NCI-H1417 (cell line): ENCODE data around the gene HELQ.
"Not testable (repeated sequence)": the region's sequence is repeated elsewhere in the genome, so short reads cannot be mapped to it uniquely, and the experiment has no call there.

Source experiments
- DNase-seq, 3 experiments: peaks; one replicate each; lab custom pipeline; 2025; lab: John Stamatoyannopoulos, UW

The HELQ gene, protein sequence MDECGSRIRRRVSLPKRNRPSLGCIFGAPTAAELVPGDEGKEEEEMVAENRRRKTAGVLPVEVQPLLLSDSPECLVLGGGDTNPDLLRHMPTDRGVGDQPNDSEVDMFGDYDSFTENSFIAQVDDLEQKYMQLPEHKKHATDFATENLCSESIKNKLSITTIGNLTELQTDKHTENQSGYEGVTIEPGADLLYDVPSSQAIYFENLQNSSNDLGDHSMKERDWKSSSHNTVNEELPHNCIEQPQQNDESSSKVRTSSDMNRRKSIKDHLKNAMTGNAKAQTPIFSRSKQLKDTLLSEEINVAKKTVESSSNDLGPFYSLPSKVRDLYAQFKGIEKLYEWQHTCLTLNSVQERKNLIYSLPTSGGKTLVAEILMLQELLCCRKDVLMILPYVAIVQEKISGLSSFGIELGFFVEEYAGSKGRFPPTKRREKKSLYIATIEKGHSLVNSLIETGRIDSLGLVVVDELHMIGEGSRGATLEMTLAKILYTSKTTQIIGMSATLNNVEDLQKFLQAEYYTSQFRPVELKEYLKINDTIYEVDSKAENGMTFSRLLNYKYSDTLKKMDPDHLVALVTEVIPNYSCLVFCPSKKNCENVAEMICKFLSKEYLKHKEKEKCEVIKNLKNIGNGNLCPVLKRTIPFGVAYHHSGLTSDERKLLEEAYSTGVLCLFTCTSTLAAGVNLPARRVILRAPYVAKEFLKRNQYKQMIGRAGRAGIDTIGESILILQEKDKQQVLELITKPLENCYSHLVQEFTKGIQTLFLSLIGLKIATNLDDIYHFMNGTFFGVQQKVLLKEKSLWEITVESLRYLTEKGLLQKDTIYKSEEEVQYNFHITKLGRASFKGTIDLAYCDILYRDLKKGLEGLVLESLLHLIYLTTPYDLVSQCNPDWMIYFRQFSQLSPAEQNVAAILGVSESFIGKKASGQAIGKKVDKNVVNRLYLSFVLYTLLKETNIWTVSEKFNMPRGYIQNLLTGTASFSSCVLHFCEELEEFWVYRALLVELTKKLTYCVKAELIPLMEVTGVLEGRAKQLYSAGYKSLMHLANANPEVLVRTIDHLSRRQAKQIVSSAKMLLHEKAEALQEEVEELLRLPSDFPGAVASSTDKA

DNA sequence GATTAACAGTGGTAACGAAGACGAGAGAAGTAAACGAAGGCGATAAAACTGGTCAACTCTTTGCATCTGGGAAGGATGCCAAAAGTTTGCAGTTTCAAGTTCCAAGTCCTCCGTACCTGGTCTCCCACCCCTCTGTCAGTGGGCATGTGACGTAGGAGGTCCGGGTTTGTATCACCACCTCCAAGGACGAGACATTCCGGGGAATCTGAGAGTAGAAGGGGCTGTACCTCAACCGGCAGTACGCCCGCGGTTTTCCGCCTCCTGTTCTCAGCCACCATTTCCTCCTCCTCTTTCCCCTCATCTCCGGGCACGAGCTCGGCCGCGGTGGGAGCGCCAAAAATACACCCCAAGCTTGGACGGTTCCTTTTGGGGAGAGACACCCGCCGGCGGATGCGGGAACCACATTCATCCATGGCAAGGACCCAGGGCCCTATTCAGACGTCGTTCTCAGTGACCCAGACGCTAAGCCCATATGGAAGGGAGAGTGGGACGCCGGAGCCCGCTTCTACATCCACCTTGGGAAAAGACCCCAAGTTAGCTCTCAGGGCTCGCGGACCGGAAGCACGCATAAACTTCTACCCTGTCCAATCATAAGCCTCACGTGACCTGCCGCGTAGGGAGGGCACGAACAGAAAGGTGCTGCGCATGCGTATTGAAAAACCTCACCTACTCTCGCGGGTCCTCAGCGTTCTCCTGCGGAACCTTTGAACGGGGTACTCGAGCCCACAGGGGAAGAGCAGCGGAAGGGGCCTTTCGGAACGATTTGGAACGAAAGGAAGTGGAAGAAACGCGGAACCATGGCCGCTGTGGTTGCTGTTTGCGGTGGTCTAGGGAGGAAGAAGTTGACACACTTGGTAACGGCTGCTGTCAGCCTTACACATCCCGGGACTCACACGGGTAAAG lies at the start of gene HELQ, which contains the start of gene MRPS18C:
Gene HELQ (minus strand): TSS at position 543 of the 903 bp plus-strand sequence. CDS start 130 bp downstream, at position 413.
Gene MRPS18C (plus strand): TSS at position 778 of the 903 bp plus-strand sequence. CDS start 20 bp downstream, at position 798.
- DNase-seq: peak; percentile 97 to 99 (median 99)

DNA sequence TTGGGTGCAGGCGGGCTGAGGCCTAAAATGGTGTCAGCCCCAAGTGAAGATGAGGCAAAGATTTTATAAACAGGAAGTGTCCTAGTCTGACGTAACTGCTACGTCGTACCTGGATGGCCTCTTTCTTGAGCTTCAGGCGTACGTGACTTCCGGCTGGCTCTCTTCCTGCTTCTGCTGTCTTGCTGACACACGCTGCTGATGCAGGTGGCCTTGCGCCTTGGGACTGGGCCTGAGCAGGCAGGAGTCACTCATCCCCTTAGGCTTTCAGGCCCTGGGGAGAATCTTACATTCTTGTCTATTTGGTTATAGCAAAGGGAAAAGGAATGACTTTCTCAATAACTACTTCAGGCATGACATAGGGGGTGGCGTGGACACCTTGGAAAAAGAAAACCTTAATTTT lies 49.4 kb upstream of the HELQ start:
- no peak for DNase-seq

DNA sequence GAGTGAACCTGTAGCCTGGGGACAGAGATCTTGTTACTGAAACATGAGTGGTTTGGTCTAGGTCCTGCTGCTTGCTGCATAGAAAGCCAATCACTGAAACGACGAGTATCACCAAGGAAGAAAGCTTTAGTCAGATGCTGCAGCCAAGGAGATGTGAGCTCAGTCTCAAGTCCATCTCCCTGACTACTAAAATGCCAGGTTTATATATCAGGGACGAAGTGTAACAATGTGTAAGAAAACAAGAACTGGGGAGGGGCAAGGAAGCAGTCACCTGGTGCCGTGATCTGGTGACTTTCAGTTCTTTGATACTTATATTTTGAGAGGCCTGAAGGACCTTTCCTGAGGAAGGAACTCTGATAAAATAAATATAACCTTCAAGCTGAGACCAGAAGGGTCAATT lies 48.9 kb upstream of the HELQ start:
- DNase-seq: no peak

DNA sequence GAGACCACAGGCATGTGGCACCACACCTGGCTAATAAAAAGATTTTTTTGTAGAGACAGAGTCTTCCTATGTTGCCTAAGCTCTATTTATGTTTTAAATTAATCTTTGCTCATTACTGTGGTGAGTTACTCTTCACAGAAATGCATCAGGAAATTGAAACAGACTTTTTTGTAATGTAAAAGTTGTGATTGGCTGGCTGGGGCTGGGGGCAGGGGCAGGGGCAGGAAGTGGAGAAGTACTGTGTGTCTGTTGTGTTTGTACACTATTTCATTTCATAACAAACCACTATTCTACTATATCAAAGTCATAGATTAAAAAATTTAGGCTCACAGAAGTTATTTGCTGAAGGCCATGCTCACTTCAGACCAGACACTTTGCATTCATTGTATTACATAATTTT lies 48.4 kb upstream of the HELQ start:
- DNase-seq: no peak

DNA sequence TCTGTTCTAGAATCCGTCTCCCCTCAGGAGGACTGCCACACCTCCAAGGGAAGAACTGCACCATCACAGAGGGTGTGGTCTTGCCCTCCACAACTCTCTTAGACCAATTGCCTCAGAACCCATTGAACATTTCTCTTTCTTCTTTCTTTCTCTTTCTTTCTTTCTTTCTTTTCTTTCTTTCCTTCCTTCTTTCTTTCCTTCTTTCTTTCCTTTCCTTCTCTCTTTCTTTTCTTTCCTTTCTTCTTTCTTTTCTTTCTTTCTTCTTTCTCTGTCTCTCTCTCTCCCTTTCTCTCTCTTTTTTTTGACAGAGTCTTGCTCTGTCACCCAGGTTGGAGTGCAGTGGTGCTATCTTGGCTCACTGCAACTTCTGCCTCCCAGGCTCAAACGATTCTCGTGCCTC lies 46.0 kb upstream of the HELQ start:
- not testable (repeated sequence) for DNase-seq

DNA sequence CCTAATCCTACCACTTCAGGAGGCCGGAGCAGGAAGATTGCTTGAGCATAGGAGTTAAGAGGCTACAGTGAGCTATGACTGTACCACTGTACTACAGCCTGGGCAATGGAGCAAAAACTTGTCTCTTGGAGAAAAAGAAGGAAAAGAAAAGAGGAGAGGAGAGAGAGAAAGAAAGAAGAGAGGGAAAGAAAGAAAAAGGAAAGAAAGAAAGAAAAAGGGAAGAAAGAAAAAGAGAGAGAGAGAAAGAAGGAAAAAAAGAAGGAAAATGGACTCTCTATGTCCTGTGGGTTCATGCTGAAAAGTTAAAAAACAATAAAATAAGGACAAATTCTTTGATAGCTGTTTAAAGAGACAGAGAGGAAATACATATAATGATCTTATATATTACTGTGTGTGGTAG lies 42.6 kb upstream of the HELQ start:
- no peak for DNase-seq

DNA sequence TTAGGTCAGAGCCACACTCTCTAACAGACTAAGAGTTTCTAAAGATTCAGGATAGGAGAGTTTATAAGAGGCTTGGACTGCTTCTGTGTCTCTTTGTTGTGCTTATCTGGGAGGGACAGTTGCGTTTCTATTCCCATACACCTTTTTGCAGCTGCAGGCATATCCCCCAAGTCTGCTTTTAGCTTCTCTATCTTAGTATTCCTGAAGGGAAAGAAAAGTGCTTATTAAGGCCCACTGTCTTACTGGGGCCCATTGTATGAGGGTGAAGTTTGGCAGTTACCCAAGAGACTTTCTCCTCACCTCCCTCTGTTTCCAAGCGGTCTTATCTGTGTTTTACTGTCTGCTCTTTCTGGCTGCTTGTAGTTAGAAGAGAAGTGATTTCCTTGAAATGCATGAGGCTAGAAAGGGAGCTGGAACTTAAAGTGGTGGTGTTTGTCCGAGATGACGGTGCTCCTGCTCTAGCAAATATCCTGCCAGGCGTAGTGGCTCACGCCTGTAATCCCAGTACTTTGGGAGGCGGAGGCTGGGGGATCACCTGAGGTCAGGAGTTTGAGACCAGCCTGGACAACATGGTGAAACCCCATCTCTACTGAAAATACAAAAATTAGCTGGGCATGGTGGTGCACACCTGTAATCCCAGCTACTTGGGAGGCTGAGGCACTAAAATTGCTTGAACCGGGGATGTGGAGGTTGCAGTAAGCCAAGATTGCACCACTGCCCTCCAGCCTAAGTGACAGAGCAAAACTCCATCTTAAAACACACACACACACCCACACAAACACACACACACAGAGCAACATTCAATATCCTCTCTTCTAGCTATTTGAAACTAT lies 40.7 kb upstream of the HELQ start:
- DNase-seq: not testable (repeated sequence)

DNA sequence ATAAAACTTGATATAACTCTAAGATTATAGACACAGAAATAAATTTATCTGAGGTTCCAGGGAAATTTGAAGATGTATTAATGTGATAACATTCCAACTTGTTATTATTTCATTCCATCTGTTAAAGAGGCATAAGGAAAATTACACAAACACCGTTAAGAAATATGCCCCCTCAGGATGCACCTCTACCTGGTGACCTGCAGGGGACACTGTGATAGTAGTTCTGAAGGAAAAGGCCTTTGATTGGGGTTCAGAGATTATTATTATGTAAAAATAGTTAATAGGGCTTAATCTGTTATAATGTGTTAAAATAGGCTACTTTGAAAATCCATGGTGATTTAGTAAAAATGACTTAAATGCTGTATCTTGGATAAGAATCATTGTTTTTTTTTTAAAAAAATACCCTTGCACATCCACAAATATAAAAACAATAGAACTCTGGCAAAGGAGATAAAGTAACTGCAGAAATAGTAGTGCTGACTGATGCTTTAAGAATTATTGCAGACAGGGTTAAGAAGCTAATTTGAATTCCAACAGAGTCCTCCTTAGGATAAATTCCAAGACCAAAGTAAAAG lies 35.3 kb upstream of the HELQ start:
- peak; percentile 10 to 35 (median 11) for DNase-seq

DNA sequence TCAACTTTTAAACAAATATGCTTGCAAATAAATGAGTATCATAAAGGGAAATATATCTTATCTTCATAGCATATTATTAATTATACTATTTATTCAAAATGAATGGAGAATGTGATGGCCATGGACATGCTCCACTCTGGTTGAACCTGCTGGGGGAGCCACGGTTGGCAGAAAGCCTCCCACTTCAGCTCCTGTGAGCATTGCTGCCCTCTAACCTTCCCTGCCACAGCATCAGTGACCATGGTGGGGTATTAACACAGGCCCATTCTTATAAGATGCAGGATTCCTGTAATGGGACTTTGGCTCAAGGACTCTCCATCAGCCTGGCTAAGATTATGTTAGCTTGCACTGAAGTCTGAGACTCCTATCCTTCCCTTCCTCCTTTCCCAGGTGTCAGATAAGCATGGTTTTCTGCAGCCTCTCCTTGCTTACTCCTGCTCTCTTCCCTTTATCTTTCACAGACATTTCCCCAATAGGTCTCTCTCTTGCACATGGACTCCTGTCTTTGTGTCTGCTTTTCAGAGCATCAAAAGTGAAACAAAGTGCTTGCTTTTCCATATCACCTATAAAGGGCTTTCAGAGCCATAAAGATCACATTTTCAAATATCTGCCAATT lies 34.2 kb upstream of the HELQ start:
- no peak for DNase-seq

DNA sequence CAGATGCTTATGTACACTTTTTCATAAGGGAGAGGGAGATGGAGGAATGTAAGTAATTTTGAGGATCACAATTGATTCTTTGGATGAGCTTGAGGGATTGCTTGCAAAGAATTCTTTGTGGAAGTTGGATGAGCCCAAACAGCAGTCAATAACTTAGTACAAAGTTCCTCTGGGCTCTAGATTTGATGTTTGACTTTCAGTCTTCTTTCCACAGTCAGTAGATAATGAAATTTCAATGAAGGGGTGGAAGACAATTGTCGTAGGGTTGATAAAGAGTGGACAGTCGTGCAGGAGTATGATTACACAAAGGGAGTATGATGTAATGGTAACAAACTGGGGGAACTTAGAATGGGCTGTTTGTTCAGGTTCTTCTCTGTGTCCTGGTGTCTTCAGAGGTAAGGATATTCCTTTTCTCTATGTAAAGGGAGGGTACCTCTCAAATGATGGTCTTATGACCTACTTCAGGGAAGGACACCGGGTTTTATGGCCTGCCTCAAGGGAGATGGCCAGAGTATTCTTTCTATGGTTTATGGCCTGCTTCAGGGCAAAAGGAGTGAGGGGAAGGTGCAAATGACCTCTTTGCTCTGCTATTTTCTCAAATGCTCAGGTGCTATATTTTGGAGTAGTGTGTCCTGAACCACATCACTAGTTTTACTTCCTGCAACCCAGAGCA lies 31.0 kb upstream of the HELQ start:
- no peak for DNase-seq

DNA sequence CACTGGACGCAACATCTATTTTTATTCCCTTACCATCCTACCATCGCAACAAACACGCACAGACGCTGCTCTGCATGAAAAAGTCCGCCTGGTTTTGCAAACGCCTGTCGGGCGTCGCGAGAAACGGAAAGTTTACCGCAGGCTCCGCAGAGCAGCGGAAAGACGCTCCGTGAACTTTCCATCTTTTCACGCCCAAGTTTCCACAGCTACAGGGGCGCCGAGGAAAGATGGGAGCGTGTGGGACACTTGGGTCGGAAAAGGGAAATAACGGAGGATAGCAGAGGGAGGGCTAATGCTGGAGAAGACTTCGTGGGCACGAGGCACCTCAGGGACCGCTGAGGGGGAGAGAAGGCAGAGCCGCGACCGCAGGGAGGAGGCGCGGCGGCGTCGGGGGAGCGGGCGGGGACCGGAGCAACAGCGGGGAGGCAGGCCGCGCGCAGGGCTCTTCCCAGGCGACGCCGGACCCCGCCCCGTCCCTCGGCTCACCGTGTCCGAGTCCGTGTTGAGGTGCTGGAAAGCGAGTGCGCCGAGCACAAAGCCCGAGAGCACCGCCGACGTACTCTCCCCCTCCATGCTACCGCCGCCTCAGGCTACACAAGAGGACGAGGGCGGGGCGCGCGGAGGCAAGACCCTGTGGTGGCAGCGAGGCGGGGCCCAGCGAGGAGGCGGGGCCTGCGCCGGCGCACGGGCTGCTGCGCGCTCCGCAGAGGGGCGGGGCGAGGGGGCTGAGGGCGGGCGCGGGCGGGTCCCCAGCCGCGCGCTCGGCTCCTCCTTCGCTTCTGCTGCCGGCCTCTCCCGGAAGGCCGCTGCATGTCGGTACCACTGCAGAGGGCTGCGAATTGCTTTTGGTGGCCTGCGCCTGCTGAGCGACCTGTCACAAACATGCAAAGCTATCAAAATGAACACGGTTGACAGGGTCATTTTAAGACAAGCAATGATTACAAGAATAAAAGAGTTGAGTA lies 29.2 kb upstream of the HELQ start, which contains the start of gene ABRAXAS1:
Gene ABRAXAS1 (minus strand): TSS at position 601 of the 962 bp plus-strand sequence. CDS start 28 bp downstream, at position 573.
- DNase-seq: peak; percentile 95 to 97 (median 97)

DNA sequence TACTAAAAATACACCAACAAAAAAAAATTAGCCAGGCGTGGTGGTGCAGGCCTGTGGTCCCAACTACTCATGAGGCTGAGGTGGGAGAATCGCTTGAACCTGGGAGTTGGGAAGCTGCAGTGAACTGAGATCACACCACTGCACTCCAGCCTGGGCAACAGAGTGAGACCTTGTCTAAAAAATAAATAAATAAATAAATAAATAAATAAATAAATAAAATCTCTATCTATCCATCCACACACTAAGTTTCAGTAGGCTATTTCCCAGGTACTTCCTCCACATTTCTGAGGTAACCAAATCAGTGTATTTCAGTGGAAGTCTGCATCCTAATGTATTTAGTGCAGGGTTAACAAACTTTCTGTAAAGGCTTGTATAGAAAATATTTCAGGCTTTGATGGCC lies 18.3 kb upstream of the HELQ start:
- DNase-seq: no peak

DNA sequence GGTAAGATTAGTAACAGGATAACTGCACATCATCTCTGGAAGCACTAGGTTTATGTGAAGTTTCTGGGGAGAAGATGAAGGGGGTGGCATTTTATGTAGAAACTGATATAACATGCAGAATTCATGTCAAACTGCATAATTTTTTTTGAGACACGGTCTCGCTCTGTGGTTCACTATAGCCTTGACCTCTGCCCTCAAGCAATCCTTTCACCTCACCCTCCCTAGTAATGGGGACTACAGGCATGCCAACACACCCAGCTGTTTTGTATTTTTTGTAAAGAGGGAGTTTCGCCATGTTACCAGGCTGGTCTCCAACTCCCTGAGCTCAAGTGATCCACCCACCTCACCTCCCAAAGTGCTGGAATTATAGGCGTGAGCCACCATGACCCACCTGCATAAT lies 17.8 kb upstream of the HELQ start:
- no peak for DNase-seq

DNA sequence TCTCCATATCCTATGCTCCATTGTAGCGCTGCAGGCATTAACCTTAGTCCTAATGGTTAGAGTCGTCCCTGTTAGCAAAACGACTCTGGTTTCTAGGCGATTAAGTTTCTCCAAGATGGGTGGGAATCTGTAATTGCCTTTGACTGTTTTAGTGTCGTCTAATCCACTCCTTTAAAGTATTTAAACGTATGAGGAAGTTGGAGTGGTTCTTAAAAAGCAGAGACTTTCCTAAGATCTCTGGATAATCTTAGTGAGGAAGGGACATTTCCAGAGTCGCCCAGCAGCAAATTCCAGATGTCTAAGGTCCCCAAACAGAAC lies 520 bp upstream of the HELQ start:
- DNase-seq: no peak

DNA sequence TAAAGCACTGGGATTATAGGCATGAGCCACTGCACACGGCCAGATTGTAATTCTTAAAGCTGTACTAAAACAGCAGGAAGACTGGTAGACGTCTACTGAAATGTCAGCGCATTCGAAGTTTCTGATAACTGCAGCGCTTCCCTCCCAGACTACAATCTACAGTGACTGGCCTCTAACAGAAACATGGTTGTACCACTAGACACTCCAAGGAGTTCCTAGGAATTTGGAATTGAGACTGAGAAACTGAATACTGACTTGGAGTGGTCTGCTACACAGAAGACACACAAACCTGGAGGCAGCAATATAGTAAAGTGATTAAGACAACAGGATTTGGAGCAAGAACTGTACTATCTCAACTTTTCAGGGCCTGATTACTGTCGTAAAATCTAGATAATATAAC lies 937 bp downstream of the HELQ start:
- DNase-seq: no peak

DNA sequence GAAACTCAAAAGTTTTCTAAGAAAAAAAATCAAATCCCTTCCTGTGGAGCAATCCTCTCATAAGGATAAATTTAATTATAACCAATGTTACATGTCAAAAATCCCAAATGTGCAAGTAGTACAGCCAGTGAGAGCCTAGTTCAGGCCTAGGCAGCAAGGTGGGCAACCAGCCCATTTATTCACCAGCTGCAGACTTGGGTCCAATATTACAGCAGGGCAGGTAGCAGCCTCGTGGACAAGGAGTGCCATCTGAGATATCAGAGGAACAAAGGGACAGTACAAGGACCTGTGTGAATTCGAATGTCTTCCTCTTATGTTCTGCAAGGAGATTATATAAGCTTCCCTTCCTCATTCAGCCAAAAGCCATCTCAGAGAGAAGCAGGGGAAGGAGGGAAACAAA lies 6.6 kb downstream of the HELQ start:
- no peak for DNase-seq

DNA sequence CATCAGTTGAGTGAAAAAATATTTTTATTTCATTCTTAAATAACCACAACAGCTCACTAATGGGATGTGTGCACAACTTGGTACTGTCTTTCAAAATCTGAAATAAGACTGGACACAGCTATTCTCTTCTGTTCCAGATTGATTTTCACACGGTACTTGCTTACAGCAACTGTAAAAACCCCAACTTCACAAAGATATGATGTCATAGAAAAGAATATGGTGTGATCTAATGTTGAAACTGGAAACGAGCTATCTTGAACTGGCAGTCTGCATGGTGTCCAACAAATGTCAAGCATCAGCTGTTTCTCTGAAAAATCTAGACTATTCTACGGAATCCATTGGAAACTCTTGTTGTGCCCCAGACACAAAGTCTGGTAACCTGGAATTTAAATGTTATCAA lies 14.7 kb downstream of the HELQ start:
- DNase-seq: no peak
